HG02798 (cell line): ENCODE measurements around the gene POFUT1.
A peak's percentile ranks its signal among the peaks of the same experiment; 100 is the strongest.

Experiments used
- ATAC-seq: cut with Tn5 transposase; IDR thresholded peaks from one replicate; pipeline ENCODE4 v1.9.1; 2021; ENCODE audit warnings: mild to moderate bottlenecking; ENCODE audit not compliant: unreplicated experiment, poor library complexity

The POFUT1 gene

DNA sequence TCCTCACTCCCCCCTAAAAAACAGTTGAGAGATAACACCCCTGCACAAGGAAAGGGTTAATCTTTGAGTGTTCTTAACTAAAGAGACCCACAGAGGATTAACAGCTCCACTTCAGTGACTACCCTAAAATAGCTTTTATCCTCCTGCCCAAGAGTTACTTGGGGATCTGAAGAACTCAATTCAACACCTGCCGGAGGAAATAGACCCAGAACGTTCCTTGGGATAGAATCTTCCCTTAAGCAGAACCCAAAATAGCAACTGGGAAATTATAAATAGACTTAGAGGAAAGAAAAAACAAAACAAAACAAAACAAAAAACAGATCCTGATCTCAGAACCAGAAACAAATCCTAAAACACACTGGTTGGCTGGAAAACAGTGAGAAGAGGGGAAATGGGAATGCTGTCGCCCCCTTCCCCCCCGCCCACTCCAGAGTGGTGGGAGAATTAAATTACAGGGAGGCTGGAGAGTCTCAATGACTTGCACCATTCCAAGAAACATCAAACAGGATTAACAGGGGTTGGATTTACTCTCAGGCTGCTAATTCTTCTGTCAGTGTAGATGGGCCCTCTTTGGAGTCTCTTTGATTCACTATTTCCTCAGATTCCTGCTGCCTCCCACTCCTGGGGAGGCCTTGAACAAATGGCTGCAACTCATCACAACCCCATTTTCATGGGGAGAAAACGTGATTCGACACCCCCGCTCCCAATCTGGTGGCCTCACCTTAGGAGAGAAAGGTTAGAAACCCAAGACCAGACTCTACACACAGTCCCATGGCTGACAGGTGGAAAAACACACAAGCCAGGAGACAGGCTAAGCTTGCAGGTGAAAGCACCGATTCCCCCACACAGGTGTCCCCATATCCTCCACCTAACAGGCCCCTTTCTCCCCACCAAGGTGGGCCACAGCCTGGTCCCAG is 1.6 kb upstream of the POFUT1 start:
- ATAC-seq, result no peak

DNA sequence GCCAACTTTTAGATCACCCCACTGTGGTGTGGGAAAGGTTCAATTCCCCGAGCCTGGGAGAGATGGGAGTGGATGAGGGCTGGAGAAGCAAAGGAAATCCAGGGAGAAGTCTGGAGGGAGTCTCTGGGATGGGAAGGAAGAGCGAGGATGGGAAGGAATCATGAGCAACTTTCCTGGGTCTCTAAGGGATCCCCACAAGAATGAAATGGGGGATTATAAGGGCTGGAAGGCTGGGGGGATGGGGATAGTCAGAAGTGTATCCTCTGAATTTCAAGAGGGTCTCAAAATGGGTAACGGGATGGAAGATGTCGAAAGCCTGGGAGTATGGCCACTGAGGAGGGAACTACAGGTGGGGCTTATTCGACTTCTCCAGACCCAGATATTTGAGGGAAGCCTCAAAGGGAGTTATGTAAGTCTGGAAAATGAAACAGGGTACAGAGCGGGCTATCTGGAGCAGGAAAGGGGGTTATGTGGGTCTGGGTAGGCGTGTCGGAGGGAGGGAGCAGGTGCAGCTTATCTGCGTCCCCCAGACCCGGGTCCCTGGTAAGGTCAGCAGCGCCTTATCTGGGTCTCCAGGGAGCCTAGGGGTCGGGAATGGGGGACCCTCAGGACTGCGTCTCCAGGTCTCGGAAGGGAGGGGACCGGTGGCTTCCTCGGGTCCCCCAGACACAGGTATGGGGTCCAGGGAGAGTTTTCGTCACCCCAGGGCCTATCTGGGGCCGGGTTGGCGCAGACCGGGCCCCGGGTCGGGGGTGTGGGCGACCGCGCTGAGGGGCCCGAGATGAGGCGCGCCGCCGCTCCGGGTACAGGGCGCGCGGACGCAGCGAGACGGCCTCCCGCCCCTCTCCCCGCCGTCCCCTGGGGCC is 687 bp upstream of the POFUT1 start:
- ATAC-seq, result peak; percentile 33

DNA sequence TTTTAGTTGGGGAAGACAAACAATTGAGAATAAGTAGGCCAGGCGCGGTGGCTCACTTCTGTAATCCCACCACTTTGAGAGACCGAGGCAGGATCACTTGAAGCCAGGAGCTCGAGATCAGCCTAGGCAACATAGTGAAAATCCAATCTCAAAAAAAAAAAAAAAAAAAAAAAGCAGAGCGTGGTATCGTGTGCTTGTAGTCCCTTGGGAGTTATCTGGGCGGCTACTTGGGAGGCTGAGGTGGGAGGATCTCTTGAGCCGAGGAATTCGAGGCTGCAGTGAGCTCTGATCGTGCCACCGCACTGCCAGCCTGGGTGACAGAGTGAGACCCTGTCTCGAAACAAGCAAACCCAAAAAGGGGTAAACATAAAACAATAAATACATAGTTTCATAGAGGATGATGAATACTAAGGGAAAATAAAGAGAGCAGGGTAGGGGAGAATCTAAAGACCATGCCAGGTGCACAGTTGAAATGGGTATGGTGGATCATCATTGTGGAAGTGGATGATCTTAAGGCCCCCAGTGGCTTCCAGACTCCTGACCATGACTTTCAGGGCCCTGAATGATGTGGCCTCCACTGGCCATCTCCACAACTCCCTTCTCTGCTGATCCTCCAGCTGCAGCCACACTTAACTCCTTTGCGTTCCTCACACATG is 947 bp downstream of the POFUT1 start:
- no peak for ATAC-seq

DNA sequence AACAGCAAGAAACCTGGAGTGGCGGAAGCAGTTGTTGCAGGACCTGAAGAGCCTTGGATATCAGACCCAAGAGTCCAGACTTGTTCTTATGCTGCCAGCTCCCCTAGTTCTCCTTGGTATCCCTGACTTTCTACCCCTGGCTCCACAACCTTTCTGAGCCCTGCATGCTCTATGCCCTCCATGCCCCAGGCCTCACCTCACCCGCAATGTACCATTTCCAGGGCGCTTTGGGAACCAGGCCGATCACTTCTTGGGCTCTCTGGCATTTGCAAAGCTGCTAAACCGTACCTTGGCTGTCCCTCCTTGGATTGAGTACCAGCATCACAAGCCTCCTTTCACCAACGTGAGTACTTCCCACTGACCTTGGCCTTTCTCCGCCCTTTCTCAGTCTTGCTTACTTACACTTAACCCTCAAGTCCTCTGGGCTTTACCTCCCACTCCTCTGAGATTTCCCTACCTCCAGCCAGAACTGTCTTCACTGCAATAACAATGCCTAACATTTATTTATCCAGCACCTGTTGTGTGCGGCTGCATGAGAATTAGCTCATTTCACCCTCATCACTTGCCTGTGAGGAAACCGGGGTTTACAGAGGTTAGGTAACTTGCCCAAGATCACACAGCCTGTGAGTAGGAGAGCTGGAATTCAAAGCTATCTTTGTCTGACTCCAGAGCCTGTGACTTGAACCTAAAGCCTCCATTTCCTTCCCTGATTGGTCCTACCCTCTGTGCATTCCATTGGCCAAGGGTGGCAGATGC is 2.3 kb downstream of the POFUT1 start:
- no peak for ATAC-seq

DNA sequence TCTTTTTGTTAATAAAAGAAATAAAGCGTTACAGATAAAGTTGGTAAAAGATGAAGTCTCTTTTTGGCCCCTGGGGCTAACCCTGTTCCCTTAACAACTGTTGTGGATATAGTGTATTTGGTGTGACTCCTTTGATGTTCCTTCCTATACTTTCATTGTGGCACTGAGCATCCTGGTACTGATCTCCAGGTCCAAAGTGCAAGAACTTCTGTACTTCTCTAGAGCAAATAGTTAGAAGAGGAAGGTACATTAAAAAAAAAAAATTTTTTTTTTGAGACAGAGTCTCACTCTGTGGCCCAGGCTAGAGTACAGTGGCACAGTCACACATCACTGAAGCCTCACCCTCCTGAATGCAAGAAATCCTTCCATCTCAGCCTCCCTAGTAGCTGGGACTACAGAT is 6.2 kb downstream of the POFUT1 start:
- no peak for ATAC-seq

DNA sequence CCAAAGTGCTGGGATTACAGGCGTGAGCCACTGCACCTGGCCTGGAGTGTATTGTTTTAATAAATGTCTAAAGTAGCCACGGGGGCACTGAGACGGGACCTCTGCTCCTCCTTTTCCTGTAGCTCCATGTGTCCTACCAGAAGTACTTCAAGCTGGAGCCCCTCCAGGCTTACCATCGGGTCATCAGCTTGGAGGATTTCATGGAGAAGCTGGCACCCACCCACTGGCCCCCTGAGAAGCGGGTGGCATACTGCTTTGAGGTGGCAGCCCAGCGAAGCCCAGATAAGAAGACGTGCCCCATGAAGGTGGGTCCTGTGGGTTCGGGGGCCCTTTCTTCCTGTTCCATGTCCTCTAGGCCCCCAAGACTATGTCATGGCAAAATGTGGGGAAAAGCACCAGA is 7.5 kb downstream of the POFUT1 start:
- ATAC-seq, result no peak

DNA sequence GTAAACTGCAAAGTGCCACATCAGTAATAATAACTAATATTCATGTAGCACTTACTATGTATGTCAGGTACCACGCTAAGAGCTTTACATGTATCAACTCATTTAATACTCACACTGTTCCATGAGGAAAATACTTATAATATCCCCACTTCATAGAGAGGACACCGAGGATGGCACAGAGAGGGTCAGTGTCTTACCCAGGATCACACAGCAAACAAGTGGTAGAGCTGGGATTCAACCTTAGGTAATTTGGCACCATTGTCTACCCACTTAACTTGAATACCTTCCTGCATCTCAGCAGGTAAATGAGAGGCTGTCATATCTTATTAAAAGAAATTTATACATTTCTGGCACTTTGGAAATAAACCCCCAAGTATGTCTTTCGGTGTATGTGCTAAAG is 8.0 kb downstream of the POFUT1 start:
- ATAC-seq, result no peak

DNA sequence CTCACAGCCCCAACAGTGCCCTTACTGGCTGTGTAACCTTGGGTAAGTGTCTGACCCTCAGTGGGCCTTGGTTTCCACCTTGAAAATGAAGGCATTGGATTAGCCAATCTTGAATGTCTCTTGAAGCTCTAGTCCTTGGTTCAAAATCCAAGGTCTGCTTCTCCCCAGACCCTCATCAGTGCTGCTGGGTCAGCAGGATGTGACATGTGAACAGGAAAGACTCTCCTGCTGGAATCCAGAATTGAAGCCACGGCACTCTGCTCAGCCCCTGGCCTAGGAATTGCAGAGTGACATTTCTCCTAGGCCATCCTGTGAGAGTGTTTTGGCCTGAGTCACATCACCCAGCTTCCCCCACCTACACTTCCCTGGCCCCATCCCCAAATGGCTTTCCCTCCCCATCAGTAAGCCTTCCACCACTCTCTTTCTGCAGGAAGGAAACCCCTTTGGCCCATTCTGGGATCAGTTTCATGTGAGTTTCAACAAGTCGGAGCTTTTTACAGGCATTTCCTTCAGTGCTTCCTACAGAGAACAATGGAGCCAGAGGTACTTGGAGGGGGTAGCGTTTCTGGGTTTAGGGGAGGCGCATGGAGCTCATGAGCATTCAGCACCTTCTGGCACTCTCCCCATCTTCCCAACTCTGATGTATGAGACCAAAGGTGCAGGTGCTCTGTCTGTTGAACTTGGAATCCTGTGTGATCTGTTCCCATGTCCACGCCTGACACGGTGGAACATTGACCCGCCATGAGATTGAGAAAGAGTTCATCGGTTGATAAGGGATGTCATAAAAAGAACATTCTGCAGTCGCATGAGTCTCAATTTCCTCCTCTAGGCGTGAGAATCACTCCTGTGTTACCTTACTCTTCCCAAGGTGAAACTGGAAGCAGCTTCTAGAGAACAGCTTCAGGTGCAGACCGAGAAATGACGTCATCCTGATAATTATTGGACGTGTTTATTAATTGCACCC is 8.8 kb downstream of the POFUT1 start:
- ATAC-seq, result no peak

DNA sequence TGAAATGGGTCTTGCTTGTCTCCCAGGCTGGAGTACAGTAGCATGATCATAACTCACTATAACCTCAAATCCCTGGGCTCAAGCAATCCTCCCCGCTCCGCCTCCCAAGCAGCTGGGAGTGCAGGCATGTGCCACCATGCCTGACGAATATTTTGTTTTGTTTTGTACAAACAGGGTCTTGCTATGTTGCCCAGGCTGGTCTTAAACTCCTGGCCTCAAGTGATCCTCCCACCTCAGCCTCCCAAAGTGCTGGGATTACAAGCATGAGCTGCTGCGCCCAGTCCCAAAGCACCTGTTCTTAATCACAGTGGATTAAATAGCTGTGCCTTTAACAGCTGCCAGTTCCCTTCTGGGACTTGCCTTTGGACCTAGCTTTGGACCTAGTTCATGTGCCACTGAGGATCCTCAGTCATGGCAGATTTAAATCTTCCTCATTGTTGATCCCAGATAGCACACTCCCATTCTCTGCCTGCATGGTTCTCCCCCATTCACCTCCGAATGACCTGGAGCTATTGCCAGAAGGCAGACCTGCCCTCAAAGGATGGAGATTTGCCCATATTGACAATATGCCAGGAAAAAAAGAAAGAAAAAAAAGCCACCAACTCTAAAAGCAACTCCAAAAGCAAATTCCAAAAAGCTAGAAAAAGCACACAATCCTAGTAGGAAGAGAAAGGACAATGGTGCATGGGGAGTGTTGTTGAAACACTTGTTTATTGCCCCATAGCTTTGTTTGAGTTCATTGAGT is 10.6 kb downstream of the POFUT1 start:
- ATAC-seq, result no peak

DNA sequence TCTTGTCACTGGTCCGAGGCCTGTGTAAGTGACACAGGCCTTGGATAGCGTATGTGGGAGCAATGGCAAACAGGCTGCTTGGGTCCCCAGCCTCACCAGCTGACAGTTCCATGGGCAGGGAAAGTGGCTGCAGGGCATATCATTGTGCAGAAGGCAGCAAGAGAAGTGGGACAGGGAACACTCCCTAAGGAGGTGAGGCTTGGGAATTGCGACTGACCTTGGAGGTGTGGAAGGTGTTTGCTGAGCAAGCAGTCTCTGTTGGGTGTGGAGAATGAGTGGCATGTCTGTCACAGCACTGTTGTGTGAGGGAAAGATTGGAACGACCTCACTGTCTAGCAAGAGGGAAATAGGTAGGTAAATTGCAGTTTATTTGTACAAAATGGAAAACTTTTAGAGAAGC is 16.8 kb downstream of the POFUT1 start:
- ATAC-seq, result no peak

DNA sequence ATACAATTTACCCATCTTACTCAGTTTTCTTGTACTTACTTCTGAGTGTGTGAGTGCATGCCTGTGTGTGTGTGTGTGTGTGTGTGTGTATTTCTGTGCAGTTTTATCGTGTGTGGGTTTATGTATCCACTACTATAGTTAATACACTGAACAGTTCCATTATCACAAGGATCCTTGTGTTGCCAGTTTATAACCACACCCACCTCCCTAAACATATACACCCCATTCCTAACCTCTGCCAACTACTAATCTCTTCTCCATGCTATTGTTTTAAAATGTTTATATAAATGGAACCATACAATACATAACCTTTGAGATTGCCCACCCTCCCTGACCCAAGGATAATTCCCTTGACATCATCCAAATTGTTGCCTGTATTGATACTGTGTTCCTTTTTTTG is 18.7 kb downstream of the POFUT1 start:
- ATAC-seq, result no peak

DNA sequence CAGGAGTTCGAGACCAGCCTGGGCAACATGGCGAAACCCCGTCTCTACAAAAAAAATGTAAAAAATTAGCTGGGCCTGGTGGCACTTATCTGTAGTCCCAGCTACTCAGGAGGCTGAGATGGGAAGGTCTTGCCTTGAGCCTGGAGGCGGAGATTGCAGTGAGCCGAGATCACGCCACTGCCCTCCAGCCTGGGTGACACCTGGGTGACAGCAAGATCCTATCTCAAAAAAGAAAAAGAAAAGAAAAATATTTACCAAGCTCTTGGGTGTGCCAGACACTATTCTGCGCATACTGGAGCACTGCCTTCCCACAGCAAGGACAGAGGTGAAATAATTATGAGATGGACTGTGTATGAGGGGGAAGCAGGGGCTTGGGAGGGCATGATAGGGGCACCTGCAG is 19.6 kb downstream of the POFUT1 start:
- ATAC-seq, result no peak

DNA sequence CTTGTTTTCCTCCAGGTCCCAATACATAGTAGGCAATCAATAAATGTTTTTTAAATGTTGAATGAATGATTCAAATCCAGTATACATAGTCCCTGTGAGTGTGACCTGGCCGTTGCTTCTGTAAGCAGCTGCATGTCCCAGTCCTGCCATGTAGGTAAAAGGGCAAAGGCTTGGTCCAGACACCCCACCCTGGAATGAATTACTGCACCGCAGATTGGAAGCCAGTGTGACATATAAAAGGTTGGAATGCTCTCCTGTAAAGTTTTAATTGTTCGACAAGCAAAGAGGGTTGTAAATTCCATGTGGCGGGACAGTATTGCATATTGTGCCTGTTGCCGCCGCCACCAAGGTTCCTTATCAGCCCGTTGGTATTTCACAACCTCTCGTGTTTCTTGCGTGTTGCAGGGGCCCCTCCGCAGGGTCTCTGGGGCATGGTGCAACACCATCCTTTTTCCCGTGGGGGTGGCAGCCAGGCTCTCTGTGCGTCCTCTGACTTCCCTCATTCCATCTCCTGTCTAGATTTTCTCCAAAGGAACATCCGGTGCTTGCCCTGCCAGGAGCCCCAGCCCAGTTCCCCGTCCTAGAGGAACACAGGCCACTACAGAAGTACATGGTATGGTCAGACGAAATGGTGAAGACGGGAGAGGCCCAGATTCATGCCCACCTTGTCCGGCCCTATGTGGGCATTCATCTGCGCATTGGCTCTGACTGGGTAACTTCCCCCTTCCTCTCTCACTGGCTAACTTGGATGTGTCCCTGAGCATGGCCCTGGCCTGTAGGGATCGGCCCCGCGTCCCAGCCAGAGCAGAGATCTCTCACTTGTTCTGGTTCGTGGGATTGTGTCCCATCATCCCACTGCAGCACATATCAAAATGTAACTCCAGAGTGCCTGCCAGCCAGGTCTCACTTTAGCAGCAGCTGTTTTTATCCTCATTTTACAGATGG is 20.3 kb downstream of the POFUT1 start:
- no peak for ATAC-seq

DNA sequence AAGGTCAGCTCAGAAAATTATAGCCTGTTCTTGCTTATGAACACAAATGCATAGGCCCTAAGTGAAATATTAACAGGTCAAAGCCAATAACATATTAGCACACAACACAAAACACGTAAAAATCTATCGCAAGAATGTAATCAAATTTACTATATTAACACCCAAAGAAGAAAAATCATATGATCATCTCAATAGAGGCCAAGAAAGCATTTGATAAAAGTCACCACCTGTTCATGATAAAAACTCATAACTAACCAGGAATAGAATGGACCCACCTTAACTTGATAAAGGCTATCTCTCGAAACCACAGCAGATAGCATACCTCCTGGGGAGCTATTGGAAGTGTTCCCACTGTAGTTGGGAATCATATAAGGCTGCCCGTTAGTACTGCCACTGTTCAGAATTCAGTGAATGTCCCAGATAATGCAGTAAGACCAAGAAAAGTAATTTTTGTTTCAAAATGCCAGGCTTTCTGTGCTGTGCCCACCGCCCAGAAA is 21.6 kb downstream of the POFUT1 start:
- no peak for ATAC-seq

DNA sequence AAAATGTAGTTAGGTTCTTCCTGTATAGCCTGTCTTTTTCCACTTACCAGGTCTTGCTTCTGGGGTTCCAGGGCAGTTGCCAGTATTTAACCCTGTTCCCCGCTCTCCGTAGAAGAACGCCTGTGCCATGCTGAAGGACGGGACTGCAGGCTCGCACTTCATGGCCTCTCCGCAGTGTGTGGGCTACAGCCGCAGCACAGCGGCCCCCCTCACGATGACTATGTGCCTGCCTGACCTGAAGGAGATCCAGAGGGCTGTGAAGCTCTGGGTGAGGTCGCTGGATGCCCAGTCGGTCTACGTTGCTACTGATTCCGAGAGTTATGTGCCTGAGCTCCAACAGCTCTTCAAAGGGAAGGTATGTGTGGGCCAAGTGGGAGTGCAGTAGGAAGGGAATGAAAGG is 23.0 kb downstream of the POFUT1 start:
- ATAC-seq, result no peak

DNA sequence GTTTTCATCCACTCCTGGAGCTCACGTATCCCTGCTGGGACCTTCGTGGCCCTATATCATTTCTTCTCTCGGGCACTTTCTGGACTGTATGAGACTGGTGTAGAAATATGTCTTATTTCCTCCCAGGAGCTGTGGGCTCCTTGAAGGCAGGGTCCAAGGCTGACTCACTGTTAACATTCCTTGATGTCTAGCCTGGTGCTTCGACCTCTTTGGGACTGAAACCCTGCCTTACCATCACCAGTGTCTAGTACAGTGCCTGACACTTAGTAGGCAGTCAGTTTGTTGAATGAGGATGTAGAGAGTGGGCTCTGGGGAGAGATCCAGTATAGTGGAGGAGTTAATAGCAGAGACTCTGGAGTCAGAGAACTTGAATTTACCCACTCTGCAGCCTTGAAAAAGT is 23.6 kb downstream of the POFUT1 start:
- no peak for ATAC-seq

DNA sequence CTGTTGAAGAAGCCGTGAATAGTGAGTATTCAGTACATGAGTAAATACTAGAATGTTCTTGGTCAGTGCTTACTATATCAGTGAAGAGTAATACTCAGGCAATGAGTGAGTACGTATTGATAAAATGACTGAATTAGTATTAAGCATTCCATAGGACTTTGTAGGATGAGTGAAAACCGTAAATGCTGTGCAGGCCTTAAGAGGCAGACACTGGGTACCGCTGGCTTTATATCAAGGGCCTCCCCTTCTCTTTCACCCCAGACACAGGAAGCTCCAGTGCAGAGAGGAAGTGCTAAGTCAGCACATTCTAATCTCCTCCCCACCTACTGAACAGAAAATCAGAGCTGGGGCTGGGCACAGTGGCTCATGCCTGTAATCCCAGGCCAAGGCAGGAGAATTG is 24.2 kb downstream of the POFUT1 start:
- no peak for ATAC-seq
